Uterine smooth muscle cell (primary cell): Measurements from ENCODE around the gene TEX2. TPM values are rescaled to one million over a fixed set of nuclear protein-coding genes. Genes with fewer than 3 reads are reported as not detected.

ENCODE experiments used
- total RNA-seq: library from RNA; depleted of rRNA; stranded (reverse); fragments of >200 nt; gene quantifications from 2 replicates; pipeline ENCODE4 v1.2.3, GENCODE V29; 2014

The TEX2 gene, protein sequence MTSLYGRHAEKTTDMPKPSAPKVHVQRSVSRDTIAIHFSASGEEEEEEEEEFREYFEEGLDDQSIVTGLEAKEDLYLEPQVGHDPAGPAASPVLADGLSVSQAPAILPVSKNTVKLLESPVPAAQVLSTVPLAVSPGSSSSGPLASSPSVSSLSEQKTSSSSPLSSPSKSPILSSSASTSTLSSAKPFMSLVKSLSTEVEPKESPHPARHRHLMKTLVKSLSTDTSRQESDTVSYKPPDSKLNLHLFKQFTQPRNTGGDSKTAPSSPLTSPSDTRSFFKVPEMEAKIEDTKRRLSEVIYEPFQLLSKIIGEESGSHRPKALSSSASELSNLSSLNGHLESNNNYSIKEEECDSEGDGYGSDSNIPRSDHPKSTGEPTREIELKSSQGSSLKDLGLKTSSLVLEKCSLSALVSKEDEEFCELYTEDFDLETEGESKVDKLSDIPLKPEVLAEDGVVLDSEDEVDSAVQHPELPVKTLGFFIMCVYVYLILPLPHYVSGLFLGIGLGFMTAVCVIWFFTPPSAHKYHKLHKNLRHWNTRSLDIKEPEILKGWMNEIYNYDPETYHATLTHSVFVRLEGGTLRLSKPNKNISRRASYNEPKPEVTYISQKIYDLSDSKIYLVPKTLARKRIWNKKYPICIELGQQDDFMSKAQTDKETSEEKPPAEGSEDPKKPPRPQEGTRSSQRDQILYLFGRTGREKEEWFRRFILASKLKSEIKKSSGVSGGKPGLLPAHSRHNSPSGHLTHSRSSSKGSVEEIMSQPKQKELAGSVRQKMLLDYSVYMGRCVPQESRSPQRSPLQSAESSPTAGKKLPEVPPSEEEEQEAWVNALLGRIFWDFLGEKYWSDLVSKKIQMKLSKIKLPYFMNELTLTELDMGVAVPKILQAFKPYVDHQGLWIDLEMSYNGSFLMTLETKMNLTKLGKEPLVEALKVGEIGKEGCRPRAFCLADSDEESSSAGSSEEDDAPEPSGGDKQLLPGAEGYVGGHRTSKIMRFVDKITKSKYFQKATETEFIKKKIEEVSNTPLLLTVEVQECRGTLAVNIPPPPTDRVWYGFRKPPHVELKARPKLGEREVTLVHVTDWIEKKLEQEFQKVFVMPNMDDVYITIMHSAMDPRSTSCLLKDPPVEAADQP
- 23.8 and 31.4 TPM in 2 replicates for total RNA-seq

GRCh38 chr17:64263000-64263766 lies at the start of gene TEX2:
Gene TEX2 (minus strand): TSS chr17:64263260. CDS start chr17:64214217, 49,043 bp downstream.

DNA sequence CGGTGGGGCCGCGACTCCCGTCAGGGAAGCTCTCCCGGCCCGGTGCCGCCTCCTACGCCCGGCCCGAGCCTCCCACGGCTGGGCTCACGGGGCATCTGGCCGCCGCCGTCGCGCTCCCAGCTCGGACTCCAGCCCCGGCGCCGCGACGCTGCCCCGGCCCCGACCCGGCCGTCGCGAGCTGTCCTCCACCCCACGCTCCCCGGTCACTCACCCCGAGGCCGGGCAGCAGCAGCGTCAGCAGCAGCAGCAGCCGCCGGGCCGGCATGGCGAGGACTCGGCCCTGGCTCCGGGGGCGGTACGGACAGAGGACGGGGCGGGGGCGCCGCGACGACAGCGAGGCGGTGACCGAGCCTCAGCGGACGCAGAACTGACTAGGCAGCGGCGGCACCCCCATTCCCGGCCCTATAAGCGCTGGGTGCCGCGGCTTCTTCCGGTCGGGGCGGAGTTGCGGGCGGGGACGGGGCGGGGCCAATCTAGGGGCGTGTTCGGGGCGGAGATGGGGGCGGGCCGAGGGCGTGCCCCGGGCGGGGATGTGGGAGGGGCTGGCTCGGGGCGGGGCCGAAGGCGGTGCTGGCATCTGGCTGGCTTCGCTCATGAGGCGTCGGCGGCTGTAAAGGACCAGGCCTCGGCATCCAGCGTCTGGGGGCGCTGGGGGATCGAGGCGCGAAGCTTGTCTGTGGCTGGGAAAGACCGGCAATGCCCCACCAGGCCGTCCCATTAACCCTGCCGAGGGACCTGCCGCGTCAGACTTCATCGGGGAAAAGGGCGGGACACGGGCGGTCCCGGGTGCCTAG lies 133.1 kb downstream of the TEX2 start, which contains the start of gene ERN1:
ERN1 (minus strand) TSS at position 380 of the 794 bp plus-strand sequence; CDS start at position 265, 115 bp downstream.

Other genes starting within 250 kb of the TEX2 start
- gene ICAM2, start 242.6 kb downstream of the TEX2 start, total RNA-seq, result 1.2 and 3.4 TPM in 2 replicates
- 13.8 and 33.4 TPM in 2 replicates for gene ERN1, start 133.1 kb downstream of the TEX2 start, total RNA-seq
- gene PECAM1, start 127.6 kb upstream of the TEX2 start, total RNA-seq, result 0.33 and 0.75 TPM in 2 replicates
- gene MILR1, start 185.9 kb upstream of the TEX2 start, total RNA-seq, result 16.4 and 21.7 TPM in 2 replicates
- gene POLG2, start 233.8 kb upstream of the TEX2 start, total RNA-seq, result 12.9 and 18.4 TPM in 2 replicates
- gene DDX5, start 243.0 kb upstream of the TEX2 start, total RNA-seq, result 386 and 428 TPM in 2 replicates
- 20.4 and 21.2 TPM in 2 replicates for gene CEP95, start 243.7 kb upstream of the TEX2 start, total RNA-seq